T-helper 2 cell treated with Interferon-gamma antibody and Interleukin-4, amounts not matched to agents 5 μg/mL and 100 μg/mL, for 36 hours (primary cell): ENCODE measurements around the gene MEIS2.

Experiments used
- DNase-seq: peaks from one replicate; pipeline ENCODE4 v3.0.0; 2021; ENCODE audit warnings: low spot score
- H3K27ac Mint-ChIP-seq: one replicate; pipeline ENCODE4 v1.8.0; 2021; ENCODE audit warnings: mild to moderate bottlenecking, mixed read lengths
- H3K27me3 Mint-ChIP-seq: one replicate; pipeline ENCODE4 v1.8.0; 2021; ENCODE audit warnings: low read depth, mixed read lengths
- H3K36me3 Mint-ChIP-seq: one replicate; pipeline ENCODE4 v1.8.0; 2021; ENCODE audit warnings: low read depth, mixed read lengths
- H3K4me1 Mint-ChIP-seq: one replicate; pipeline ENCODE4 v1.8.0; 2021; ENCODE audit warnings: low read depth, mixed read lengths
- H3K4me3 Mint-ChIP-seq: one replicate; pipeline ENCODE4 v1.8.0; 2022; ENCODE audit warnings: mild to moderate bottlenecking, moderate library complexity, mixed read lengths
- H3K9me3 Mint-ChIP-seq: one replicate; pipeline ENCODE4 v1.8.0; 2021; ENCODE audit warnings: mixed read lengths

Gene MEIS2

GRCh38 chr15:37016231-37016630 lies 84.1 kb downstream of the MEIS2 start:
- H3K9me3 Mint-ChIP-seq: no peaks in the 10 kb centered on the region
- no peaks in the 10 kb centered on the region for H3K4me1 Mint-ChIP-seq
- no peak overlapping the region for H3K27ac Mint-ChIP-seq
- H3K27me3 Mint-ChIP-seq: no peaks in the 10 kb centered on the region
- H3K36me3 Mint-ChIP-seq: no peaks in the 10 kb centered on the region
- DNase-seq: no peak
- H3K4me3 Mint-ChIP-seq: no peak overlapping the region

GRCh38 chr15:37015451-37015850 lies 84.9 kb downstream of the MEIS2 start:
- H3K27me3 Mint-ChIP-seq: no peaks in the 10 kb centered on the region
- no peak for DNase-seq
- no peaks in the 10 kb centered on the region for H3K9me3 Mint-ChIP-seq
- no peak overlapping the region for H3K27ac Mint-ChIP-seq
- H3K36me3 Mint-ChIP-seq: no peaks in the 10 kb centered on the region
- no peak overlapping the region for H3K4me3 Mint-ChIP-seq
- no peaks in the 10 kb centered on the region for H3K4me1 Mint-ChIP-seq

GRCh38 chr15:37015035-37015434 lies 85.3 kb downstream of the MEIS2 start:
- Mint-ChIP-seq H3K36me3 (no peaks in the 10 kb centered on the region), H3K27ac (no peak overlapping the region), H3K4me3 (no peak overlapping the region), H3K4me1 (no peaks in the 10 kb centered on the region), H3K9me3 (no peaks in the 10 kb centered on the region), H3K27me3 (no peaks in the 10 kb centered on the region)
- DNase-seq: no peak

GRCh38 chr15:37014566-37014965 lies 85.8 kb downstream of the MEIS2 start:
- Mint-ChIP-seq H3K36me3 (no peaks in the 10 kb centered on the region), H3K4me1 (no peaks in the 10 kb centered on the region), H3K9me3 (no peaks in the 10 kb centered on the region), H3K4me3 (no peak overlapping the region), H3K27me3 (no peaks in the 10 kb centered on the region), H3K27ac (no peak overlapping the region)
- no peak for DNase-seq

- Mint-ChIP-seq H3K27ac (no peak overlapping the region), H3K9me3 (no peaks in the 10 kb centered on the region), H3K27me3 (no peaks in the 10 kb centered on the region), H3K4me3 (no peak overlapping the region), H3K4me1 (no peaks in the 10 kb centered on the region), H3K36me3 (no peaks in the 10 kb centered on the region)
- DNase-seq: no peak
These were observed 86.2 kb downstream of the MEIS2 start for GRCh38 chr15:37014137-37014536.

GRCh38 chr15:37010595-37010994 lies 89.8 kb downstream of the MEIS2 start:
- no peaks in the 10 kb centered on the region for H3K27me3 Mint-ChIP-seq
- no peaks in the 10 kb centered on the region for H3K4me1 Mint-ChIP-seq
- no peaks in the 10 kb centered on the region for H3K36me3 Mint-ChIP-seq
- H3K9me3 Mint-ChIP-seq: no peaks in the 10 kb centered on the region
- H3K4me3 Mint-ChIP-seq: no peak overlapping the region
- no peak for DNase-seq
- no peak overlapping the region for H3K27ac Mint-ChIP-seq

GRCh38 chr15:37009288-37009687 lies 91.1 kb downstream of the MEIS2 start:
- H3K27ac Mint-ChIP-seq: no peak overlapping the region
- H3K4me1 Mint-ChIP-seq: no peaks in the 10 kb centered on the region
- no peak for DNase-seq
- H3K4me3 Mint-ChIP-seq: no peak overlapping the region
- no peaks in the 10 kb centered on the region for H3K9me3 Mint-ChIP-seq
- H3K36me3 Mint-ChIP-seq: no peaks in the 10 kb centered on the region
- no peaks in the 10 kb centered on the region for H3K27me3 Mint-ChIP-seq

- DNase-seq: no peak
- H3K27ac Mint-ChIP-seq: no peak overlapping the region
- H3K4me3 Mint-ChIP-seq: no peak overlapping the region
- H3K27me3 Mint-ChIP-seq: no peaks in the 10 kb centered on the region
- no peaks in the 10 kb centered on the region for H3K9me3 Mint-ChIP-seq
- H3K4me1 Mint-ChIP-seq: no peaks in the 10 kb centered on the region
- no peaks in the 10 kb centered on the region for H3K36me3 Mint-ChIP-seq
These were observed 92.1 kb downstream of the MEIS2 start for GRCh38 chr15:37008205-37008604.

- no peak for DNase-seq
- no peak overlapping the region for H3K4me3 Mint-ChIP-seq
- H3K27ac Mint-ChIP-seq: no peak overlapping the region
- H3K36me3 Mint-ChIP-seq: no peaks in the 10 kb centered on the region
- H3K27me3 Mint-ChIP-seq: no peaks in the 10 kb centered on the region
- no peaks in the 10 kb centered on the region for H3K9me3 Mint-ChIP-seq
- H3K4me1 Mint-ChIP-seq: no peaks in the 10 kb centered on the region
These were observed 93.0 kb downstream of the MEIS2 start for GRCh38 chr15:37007301-37007700.

- Mint-ChIP-seq H3K27me3 (no peaks in the 10 kb centered on the region), H3K4me1 (no peaks in the 10 kb centered on the region), H3K9me3 (no peaks in the 10 kb centered on the region), H3K36me3 (no peaks in the 10 kb centered on the region), H3K27ac (no peak overlapping the region), H3K4me3 (no peak overlapping the region)
- no peak for DNase-seq
These were observed 95.2 kb downstream of the MEIS2 start for GRCh38 chr15:37004981-37005735.

GRCh38 chr15:37004373-37004869 lies 95.9 kb downstream of the MEIS2 start:
- H3K4me3 Mint-ChIP-seq: no peak overlapping the region
- no peaks in the 10 kb centered on the region for H3K36me3 Mint-ChIP-seq
- H3K27ac Mint-ChIP-seq: no peak overlapping the region
- H3K9me3 Mint-ChIP-seq: no peaks in the 10 kb centered on the region
- no peaks in the 10 kb centered on the region for H3K27me3 Mint-ChIP-seq
- no peak for DNase-seq
- H3K4me1 Mint-ChIP-seq: no peaks in the 10 kb centered on the region

- no peak overlapping the region for H3K4me3 Mint-ChIP-seq
- H3K9me3 Mint-ChIP-seq: no peaks in the 10 kb centered on the region
- no peak for DNase-seq
- no peaks in the 10 kb centered on the region for H3K36me3 Mint-ChIP-seq
- no peak overlapping the region for H3K27ac Mint-ChIP-seq
- H3K27me3 Mint-ChIP-seq: no peaks in the 10 kb centered on the region
- no peaks in the 10 kb centered on the region for H3K4me1 Mint-ChIP-seq
These were observed 98.2 kb downstream of the MEIS2 start for GRCh38 chr15:37002041-37002672.

- Mint-ChIP-seq H3K9me3 (no peaks in the 10 kb centered on the region), H3K27me3 (no peaks in the 10 kb centered on the region), H3K27ac (no peak overlapping the region), H3K36me3 (no peaks in the 10 kb centered on the region), H3K4me1 (no peaks in the 10 kb centered on the region), H3K4me3 (no peak overlapping the region)
- DNase-seq: no peak
These were observed 98.9 kb downstream of the MEIS2 start for GRCh38 chr15:37001417-37001816.

GRCh38 chr15:36999778-37000177 lies 100.6 kb downstream of the MEIS2 start:
- no peaks in the 10 kb centered on the region for H3K36me3 Mint-ChIP-seq
- no peak overlapping the region for H3K4me3 Mint-ChIP-seq
- no peaks in the 10 kb centered on the region for H3K27me3 Mint-ChIP-seq
- no peak overlapping the region for H3K27ac Mint-ChIP-seq
- DNase-seq: no peak
- H3K4me1 Mint-ChIP-seq: no peaks in the 10 kb centered on the region
- no peaks in the 10 kb centered on the region for H3K9me3 Mint-ChIP-seq
